Naive thymus-derived CD8-positive, alpha-beta T cell (primary cell): ENCODE measurements around the gene TRIM32. TPM values are rescaled to one million over a fixed set of nuclear protein-coding genes. Genes with fewer than 3 reads are reported as not detected.
"Not testable (repeated sequence)": the region's sequence is repeated elsewhere in the genome, so short reads cannot be mapped to it uniquely, and the experiment has no call there.

Experiments
- ATAC-seq, 2 donors: fragments of 150-1000 bp; cut with Tn5 transposase in 1 of 2; sonication (Bioruptor Pico), chemical (Tn5 transposase) in 1 of 2; 1 replicate in 1 of 2; 2 replicates in 1 of 2; pipeline ENCODE4 v1.10.0; 2021; ENCODE audit warnings: mild to moderate bottlenecking in 2 of 2, moderate library complexity in 2 of 2
- POLR2A ChIA-PET: fragments of 350-600 bp; sonication (Branson Sonifier 250); formaldehyde crosslinking; loops from one replicate; lab custom pipeline; 2021; ENCODE audit warnings: antibody characterized with exemption; lab: Charles Lee
- DNase-seq, 10 donors: peaks; one replicate each; pipeline versions ENCODE4 v3.0.0 to v3.0.0-alpha.2; 2020 to 2022
- H3K27ac Mint-ChIP-seq, 10 donors: one replicate each; pipeline ENCODE4 v1.8.0; 2020 to 2022; ENCODE audit warnings: mild to moderate bottlenecking in 10 of 10, mixed read lengths in 10 of 10, moderate library complexity in 4 of 10, inconsistent platforms in 1 of 10
- H3K27me3 Mint-ChIP-seq, 5 donors: one replicate each; pipeline ENCODE4 v1.8.0; 2021 to 2022; ENCODE audit warnings: mixed read lengths in 5 of 5
- H3K36me3 Mint-ChIP-seq, 3 donors: one replicate each; pipeline ENCODE4 v1.8.0; 2020 to 2022; ENCODE audit warnings: mixed read lengths in 3 of 3, mild to moderate bottlenecking in 2 of 3, inconsistent platforms in 1 of 3
- H3K4me1 Mint-ChIP-seq, 4 donors: one replicate each; pipeline ENCODE4 v1.8.0; 2021 to 2022; ENCODE audit warnings: mixed read lengths in 4 of 4
- H3K4me3 Mint-ChIP-seq, 10 donors: one replicate each; pipeline ENCODE4 v1.8.0; 2020 to 2022; ENCODE audit warnings: mild to moderate bottlenecking in 10 of 10, mixed read lengths in 10 of 10, moderate library complexity in 6 of 10, inconsistent platforms in 1 of 10
- H3K9me3 Mint-ChIP-seq, 9 donors: one replicate each; pipeline ENCODE4 v1.8.0; 2020 to 2022; ENCODE audit warnings: mixed read lengths in 9 of 9, mild to moderate bottlenecking in 3 of 9, inconsistent platforms in 1 of 9, moderate library complexity in 1 of 9
- polyA plus RNA-seq, 3 donors: library from polyadenylated mRNA; unstranded; fragments of 300-500 nt; fragmentation: Illumina TruSeq; gene quantifications; one replicate each; pipeline ENCODE4 v1.2.3, GENCODE V29; 2021
- total RNA-seq, 8 experiments: library from RNA in 2 of 8; stranded (reverse) in 2 of 8; gene quantifications; one replicate each; pipeline ENCODE4 v1.2.3 and lab custom pipeline; 2021 to 2026

The TRIM32 gene
- total and polyA plus RNA-seq, 5 experiments from 2014 or later, result 8.4 to 16.1 (median 14.1) TPM

GRCh38 chr9:116687754-116688135 is 640 bp downstream of the TRIM32 start:
- peak overlapping the region; percentile 77 to 96 (median 92) for H3K27ac Mint-ChIP-seq
- H3K27me3 Mint-ChIP-seq, result no peaks in the 10 kb centered on the region
- peaks cover 0 to 9% (median 0%) of the 10 kb centered on the region in 9 donors for H3K9me3 Mint-ChIP-seq
- POLR2A ChIA-PET, result no interaction called here
- ATAC-seq (peak in 1 of 2 donors; percentile 2), DNase-seq (no peak)
- H3K36me3 Mint-ChIP-seq, result peaks cover 0 to 8% (median 0%) of the 10 kb centered on the region in 3 donors
- peaks cover 33 to 80% (median 68%) of the 10 kb centered on the region in 4 donors for H3K4me1 Mint-ChIP-seq
- H3K4me3 Mint-ChIP-seq, result peak overlapping the region; percentile 83 to 98 (median 92)

GRCh38 chr9:116688806-116689485 is 1.8 kb downstream of the TRIM32 start:
- Mint-ChIP-seq H3K36me3 (peaks cover 0 to 4% (median 1%) of the 10 kb centered on the region in 3 donors), H3K9me3 (peaks cover 0 to 3% (median 0%) of the 10 kb centered on the region in 9 donors), H3K4me1 (peaks cover 33 to 82% (median 78%) of the 10 kb centered on the region in 4 donors), H3K27me3 (no peaks in the 10 kb centered on the region), H3K27ac (peak overlapping the region in 7 of 10 donors; percentile 6 to 96 (median 61)), H3K4me3 (peak overlapping the region; percentile 46 to 98 (median 90))
- ATAC-seq (no peak), DNase-seq (no peak)
- POLR2A ChIA-PET, result no interaction called here

GRCh38 chr9:116689486-116690032 is 2.5 kb downstream of the TRIM32 start:
- DNase-seq, result no peak
- peaks cover 0 to 5% (median 3%) of the 10 kb centered on the region in 3 donors for H3K36me3 Mint-ChIP-seq
- peak overlapping the region in 8 of 10 donors; percentile 12 to 97 (median 86) for H3K4me3 Mint-ChIP-seq
- H3K9me3 Mint-ChIP-seq, result peaks cover 0 to 3% (median 0%) of the 10 kb centered on the region in 9 donors
- no peaks in the 10 kb centered on the region for H3K27me3 Mint-ChIP-seq
- no peak for ATAC-seq
- POLR2A ChIA-PET, result no interaction called here
- peaks cover 33 to 81% (median 79%) of the 10 kb centered on the region in 4 donors for H3K4me1 Mint-ChIP-seq
- H3K27ac Mint-ChIP-seq, result peak overlapping the region in 6 of 10 donors; percentile 6 to 72 (median 26)

GRCh38 chr9:116690805-116691204 is 3.7 kb downstream of the TRIM32 start:
- POLR2A ChIA-PET, DNase-seq, ATAC-seq, H3K9me3 Mint-ChIP-seq, H3K27me3 Mint-ChIP-seq: not testable (repeated sequence)
- Mint-ChIP-seq H3K36me3 (peaks cover 3 to 12% (median 5%) of the 10 kb centered on the region in 3 donors), H3K4me3 (peak overlapping the region in 1 of 10 donors; percentile 11), H3K4me1 (peaks cover 34 to 83% (median 79%) of the 10 kb centered on the region in 4 donors), H3K27ac (peak overlapping the region in 3 of 10 donors; percentile 7 to 20 (median 12))

- H3K9me3 Mint-ChIP-seq, result peaks cover 0 to 7% (median 0%) of the 10 kb centered on the region in 9 donors
- no peak for ATAC-seq
- POLR2A ChIA-PET, result no interaction called here
Observed at GRCh38 chr9:116691607-116692006, 4.5 kb downstream of the TRIM32 start.

GRCh38 chr9:116692616-116693015 is 5.5 kb downstream of the TRIM32 start:
- Mint-ChIP-seq H3K27me3 (no peaks in the 10 kb centered on the region), H3K4me3 (peak overlapping the region in 1 of 10 donors; percentile 20), H3K27ac (peak overlapping the region in 6 of 10 donors; percentile 7 to 75 (median 60)), H3K36me3 (peaks cover 10 to 28% (median 20%) of the 10 kb centered on the region in 3 donors), H3K9me3 (peaks cover 0 to 7% (median 0%) of the 10 kb centered on the region in 9 donors), H3K4me1 (peaks cover 29 to 73% (median 68%) of the 10 kb centered on the region in 4 donors)
- ATAC-seq, result no peak
- POLR2A ChIA-PET, result no interaction called here
- no peak for DNase-seq

More at GRCh38 chr9:116691607-116692006, 4.5 kb downstream of the TRIM32 start:
- Mint-ChIP-seq H3K27ac (peak overlapping the region in 1 of 10 donors; percentile 8), H3K27me3 (no peaks in the 10 kb centered on the region), H3K36me3 (peaks cover 10 to 20% (median 12%) of the 10 kb centered on the region in 3 donors), H3K4me1 (peaks cover 31 to 80% (median 75%) of the 10 kb centered on the region in 4 donors), H3K4me3 (no peak overlapping the region)
- no peak for DNase-seq

- Mint-ChIP-seq H3K36me3 (peaks cover 14 to 35% (median 27%) of the 10 kb centered on the region in 3 donors), H3K4me3 (no peak overlapping the region), H3K27me3 (no peaks in the 10 kb centered on the region), H3K9me3 (peaks cover 0 to 11% (median 0%) of the 10 kb centered on the region in 9 donors), H3K27ac (peak overlapping the region in 1 of 10 donors; percentile 16), H3K4me1 (peaks cover 26 to 66% (median 62%) of the 10 kb centered on the region in 4 donors)
- no peak for ATAC-seq
- POLR2A ChIA-PET, result no interaction called here
- DNase-seq, result no peak
Observed at GRCh38 chr9:116693233-116693731, 6.2 kb downstream of the TRIM32 start.

GRCh38 chr9:116694785-116695291 is 7.7 kb downstream of the TRIM32 start:
- Mint-ChIP-seq H3K27me3 (no peaks in the 10 kb centered on the region), H3K9me3 (peaks cover 0 to 14% (median 4%) of the 10 kb centered on the region in 9 donors), H3K4me1 (peaks cover 13 to 50% (median 47%) of the 10 kb centered on the region in 4 donors), H3K27ac (no peak overlapping the region), H3K4me3 (no peak overlapping the region), H3K36me3 (peaks cover 20 to 50% (median 42%) of the 10 kb centered on the region in 3 donors)
- DNase-seq, result no peak
- no peak for ATAC-seq
- POLR2A ChIA-PET, result interaction anchor here (0.8 kb wide), 1 partner anchor 1785 kb away, joined by 3 read pairs; no protein-coding TSS in a partner anchor

- POLR2A ChIA-PET, result no interaction called here
- Mint-ChIP-seq H3K27me3 (no peaks in the 10 kb centered on the region), H3K27ac (no peak overlapping the region), H3K4me1 (peaks cover 15 to 50% (median 48%) of the 10 kb centered on the region in 4 donors), H3K9me3 (peaks cover 2 to 18% (median 8%) of the 10 kb centered on the region in 9 donors), H3K36me3 (peaks cover 26 to 56% (median 48%) of the 10 kb centered on the region in 3 donors), H3K4me3 (no peak overlapping the region)
- ATAC-seq (no peak), DNase-seq (no peak)
Observed at GRCh38 chr9:116695438-116695837, 8.3 kb downstream of the TRIM32 start.

- Mint-ChIP-seq H3K36me3 (peaks cover 34 to 74% (median 62%) of the 10 kb centered on the region in 3 donors), H3K9me3 (peaks cover 5 to 36% (median 16%) of the 10 kb centered on the region in 9 donors), H3K4me1 (peaks cover 15 to 54% (median 47%) of the 10 kb centered on the region in 4 donors), H3K27ac (no peak overlapping the region), H3K4me3 (no peak overlapping the region), H3K27me3 (no peaks in the 10 kb centered on the region)
- ATAC-seq, result no peak
- DNase-seq, result no peak
- POLR2A ChIA-PET, result interaction anchor here (0.6 kb wide), 1 partner anchor 12 kb away, joined by 4 read pairs; no protein-coding TSS in a partner anchor
Observed at GRCh38 chr9:116697362-116697761, 10.3 kb downstream of the TRIM32 start.

- Mint-ChIP-seq H3K4me1 (peaks cover 12 to 52% (median 43%) of the 10 kb centered on the region in 4 donors), H3K27ac (no peak overlapping the region), H3K36me3 (peaks cover 38 to 79% (median 66%) of the 10 kb centered on the region in 3 donors), H3K9me3 (peaks cover 5 to 39% (median 16%) of the 10 kb centered on the region in 9 donors), H3K4me3 (no peak overlapping the region), H3K27me3 (no peaks in the 10 kb centered on the region)
- DNase-seq (no peak), ATAC-seq (no peak)
- POLR2A ChIA-PET, result interaction anchor here (0.6 kb wide), 1 partner anchor 13 kb away, joined by 4 read pairs; no protein-coding TSS in a partner anchor
Observed at GRCh38 chr9:116697887-116698286, 10.8 kb downstream of the TRIM32 start.

- POLR2A ChIA-PET, result no interaction called here
- ATAC-seq (no peak), DNase-seq (no peak)
- peaks cover 12 to 39% (median 33%) of the 10 kb centered on the region in 4 donors for H3K4me1 Mint-ChIP-seq
- H3K27me3 Mint-ChIP-seq, result no peaks in the 10 kb centered on the region
- no peak overlapping the region for H3K4me3 Mint-ChIP-seq
- H3K9me3 Mint-ChIP-seq, result peaks cover 5 to 40% (median 16%) of the 10 kb centered on the region in 9 donors
- H3K27ac Mint-ChIP-seq, result peak overlapping the region in 1 of 10 donors; percentile 59
- peaks cover 42 to 76% (median 62%) of the 10 kb centered on the region in 3 donors for H3K36me3 Mint-ChIP-seq
Observed at GRCh38 chr9:116700279-116700678, 13.2 kb downstream of the TRIM32 start.
